T47D (cell line): Measurements from ENCODE around the gene CROCC.

Source experiments
- DNase-seq, 2 experiments: peaks; one replicate each; pipeline versions ENCODE4 v3.0.0 to v3.0.0-alpha.2; 2011 to 2012; ENCODE audit warnings: low read depth in 1 of 2, low spot score in 1 of 2
- JUND ChIP-seq: IDR thresholded peaks from 2 replicates; pipeline ENCODE4 v1.6.1; 2012; ENCODE audit warnings: low read depth
- in situ Hi-C: cut with HindIII; loops from 2 replicates; pipeline ENCODE4 v1.10.0; 2016; ENCODE audit warnings: low sequenced_read_pairs, low pct_unique_long_range_greater_than_20kb

Gene CROCC

DNA sequence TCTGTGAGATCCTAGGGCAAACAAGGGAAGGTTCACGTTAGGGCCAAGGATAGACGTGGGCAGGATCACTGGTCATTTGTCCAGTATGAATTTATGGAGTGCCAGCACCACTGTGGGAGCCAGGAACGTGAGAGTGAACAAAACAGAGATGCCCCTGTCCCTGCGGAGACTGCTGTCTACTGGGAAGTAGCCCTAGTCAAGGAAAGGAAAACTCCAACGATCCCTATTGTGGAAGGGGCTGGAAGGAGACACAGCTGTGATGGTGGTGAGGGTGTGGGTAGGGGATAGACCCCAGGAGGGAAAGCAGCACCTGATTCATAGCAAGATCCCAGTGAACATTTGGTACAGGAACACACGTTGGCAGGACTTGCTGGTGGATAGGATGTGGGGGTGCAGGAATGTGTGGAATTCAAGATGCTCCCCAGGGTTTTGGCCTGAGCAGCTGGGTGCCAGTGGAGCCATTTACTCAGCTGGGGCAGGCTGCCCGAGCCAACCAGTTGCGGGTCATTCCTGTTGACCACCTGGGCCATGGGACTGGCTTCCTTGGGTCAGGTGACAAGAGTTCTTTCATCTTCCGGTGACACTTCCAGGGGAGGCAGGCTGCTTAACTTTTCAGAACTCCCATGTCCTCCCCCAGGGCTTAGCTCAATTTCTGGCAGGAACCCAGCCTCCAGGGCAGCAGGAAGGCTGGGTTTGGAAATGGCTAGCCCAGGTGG lies 91.2 kb downstream of the CROCC start:
- in situ Hi-C loops, result no loop called here
- no peak for TF ChIP-seq JUND
- peak in 1 of 2 experiments; percentile 86 for DNase-seq

DNA sequence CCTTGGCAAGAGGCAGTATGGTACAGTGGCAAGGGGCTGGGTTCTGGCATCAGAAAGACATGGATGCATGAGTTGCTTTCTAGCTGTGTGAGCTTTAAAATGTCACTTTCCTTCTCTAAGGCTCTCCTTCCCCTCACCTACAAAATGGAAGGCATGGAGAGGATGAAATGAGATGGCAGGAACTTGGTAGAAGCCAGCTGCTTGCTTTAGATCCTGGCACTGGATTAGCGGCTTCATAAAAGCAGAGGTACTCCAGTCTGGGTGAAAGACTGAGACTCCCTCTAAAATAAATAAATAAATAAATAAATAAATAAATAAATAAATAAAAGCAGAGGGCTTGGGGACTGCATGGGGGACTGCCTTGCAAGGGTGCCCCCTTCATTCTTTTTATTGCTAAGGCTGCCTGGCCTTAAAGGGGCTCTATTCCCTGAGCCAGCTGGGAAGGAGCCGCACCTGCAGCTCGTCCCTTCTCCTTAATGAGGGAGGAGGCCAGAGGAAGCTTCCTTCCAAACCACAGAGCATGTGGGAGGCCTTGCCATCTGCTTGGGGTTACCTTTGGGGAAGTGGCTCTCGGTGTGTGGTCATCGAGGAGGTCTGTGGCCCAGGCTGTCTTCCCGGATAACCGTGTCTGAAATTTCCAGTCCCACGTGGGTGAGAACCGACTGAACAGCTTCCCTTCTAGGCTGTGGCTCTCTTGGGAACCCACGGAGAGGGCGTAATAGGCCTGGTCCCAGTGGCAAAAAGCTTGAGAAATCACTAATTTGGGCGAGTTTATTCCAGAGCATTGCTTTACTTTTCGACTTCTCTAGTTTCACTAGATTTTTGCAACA lies 92.0 kb downstream of the CROCC start:
- in situ Hi-C loops, result no loop called here
- DNase-seq, result no peak
- no peak for TF ChIP-seq JUND

- TF ChIP-seq JUND, result no peak
- in situ Hi-C loops, result no loop called here
- no peak for DNase-seq
These were observed 93.2 kb downstream of the CROCC start for GRCh38 chr1:17014671-17015567.

DNA sequence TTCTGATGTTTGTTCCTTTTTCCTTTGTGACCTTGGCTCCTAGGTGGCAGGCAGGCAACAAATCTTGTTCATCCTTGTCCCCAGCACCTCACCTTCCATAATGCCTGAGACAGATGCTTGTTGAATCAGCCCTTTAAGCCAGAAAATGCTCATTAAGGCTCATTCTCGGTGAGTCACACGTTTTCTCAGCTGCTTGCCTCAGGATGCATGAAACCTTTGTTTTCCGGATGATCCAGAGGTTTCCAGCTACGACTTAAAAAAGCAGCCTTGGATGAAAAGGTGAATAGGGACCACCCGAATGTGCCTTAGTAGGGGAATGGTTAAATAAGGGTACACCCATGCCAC lies 94.6 kb downstream of the CROCC start:
- DNase-seq, result no peak

GRCh38 chr1:17017435-17017834 lies 95.7 kb downstream of the CROCC start:
- TF ChIP-seq JUND, result no peak
- no peak for DNase-seq
- in situ Hi-C loops, result no loop called here

More for the DNA sequence above, 94.6 kb downstream of the CROCC start:
- in situ Hi-C loops, result no loop called here
- TF ChIP-seq JUND, result no peak

GRCh38 chr1:17018849-17019248 lies 97.1 kb downstream of the CROCC start:
- in situ Hi-C loops, result no loop called here
- DNase-seq, result no peak
- TF ChIP-seq JUND, result no peak

DNA sequence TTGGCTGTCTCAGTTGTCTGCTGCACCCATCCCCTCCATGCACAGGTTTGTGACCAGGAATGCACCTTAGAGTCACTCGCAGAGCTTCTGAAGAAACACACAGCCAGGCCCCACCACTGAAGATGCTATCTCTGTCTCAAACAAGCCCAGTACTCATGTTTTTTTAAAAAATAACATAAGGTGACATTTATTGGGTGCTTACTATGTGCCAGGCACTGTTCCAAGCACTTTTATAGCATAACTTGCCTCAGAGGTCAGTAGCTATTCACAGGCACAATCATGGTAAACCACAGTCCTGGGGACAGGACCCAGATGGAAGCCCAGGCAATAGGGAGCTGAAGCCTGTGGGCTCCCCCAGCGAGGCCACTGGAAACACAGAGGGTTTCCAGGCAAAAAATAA lies 98.8 kb downstream of the CROCC start:
- DNase-seq, result no peak
- no peak for TF ChIP-seq JUND

GRCh38 chr1:17021896-17022295 lies 100.2 kb downstream of the CROCC start:
- in situ Hi-C loops, result no loop called here
- no peak for DNase-seq
- no peak for TF ChIP-seq JUND

More for the DNA sequence above, 98.8 kb downstream of the CROCC start:
- in situ Hi-C loops, result no loop called here
